ENCODE data around the gene RPL18A.
A peak's percentile ranks its signal among the peaks of the same experiment; 100 is the strongest.

The RPL18A gene

DNA sequence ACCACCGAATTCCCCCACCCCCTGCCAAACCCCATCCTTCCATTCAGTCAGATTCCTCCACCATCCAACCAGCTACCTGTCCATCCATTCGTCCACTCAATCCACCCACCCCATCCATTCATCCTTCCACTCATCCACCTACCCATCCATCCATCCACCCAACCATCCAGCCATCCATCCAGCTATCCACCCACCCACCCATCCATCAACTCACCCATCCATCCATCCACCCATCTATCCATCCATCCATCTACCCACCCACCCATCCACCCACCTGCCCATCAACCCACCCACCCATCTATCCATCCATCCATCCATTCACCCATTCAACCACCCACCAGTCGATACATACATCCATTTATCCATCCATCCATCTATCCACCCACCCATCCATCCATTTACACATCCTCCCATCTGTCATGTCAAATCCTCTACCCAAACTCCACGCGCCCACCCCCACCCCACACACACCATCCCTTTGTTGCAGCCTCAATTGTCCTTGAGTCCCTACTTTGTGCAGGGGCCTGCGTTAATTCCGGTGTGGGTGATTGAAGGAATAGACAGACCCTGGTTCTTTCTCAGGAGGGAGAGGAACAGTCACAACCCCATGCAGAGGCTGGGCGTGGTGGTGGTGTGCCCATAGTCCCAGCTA is 6.7 kb downstream of the RPL18A start:
- Histone ChIP-seq H3K36me3 (ENCODE audit: control insufficient read depth in 2 of 2, insufficient read depth in 1 of 2, low read length in 2 of 2) (peaks cover 0 to 47% of the 10 kb centered on the region in 2 experiments; a peak in 2 of 3 replicates), H3K4me3 (ENCODE audit: low read depth, low read length) (no peak overlapping the region), H3K9me3 (ENCODE audit: control insufficient read depth, insufficient read depth, low read depth, low read length) (no peaks in the 10 kb centered on the region), H3K27ac (ENCODE audit: extremely low read depth, low read depth, low read length) (no peak overlapping the region), H3K4me1 (ENCODE audit: control insufficient read depth, insufficient read depth, low read length) (no peaks in the 10 kb centered on the region)
- CTCF ChIA-PET = no interaction called here
- POLR2A ChIA-PET = interaction anchor here (0.8 to 2.9 kb wide), 3 partner anchors 36 to 78 kb away, joined by 4 to 17 read pairs (median 4); partner anchors contain the start of gene CCDC124
- TF ChIP-seq ZNF366 (tag by site-specific recombination; conservative IDR thresholded peaks at IDR 0.05) = peak; percentile 99
- 0 out of 2 replicates have a peak, but pooled peaks have one; percentile 24 for TF ChIP-seq ZNF324 (tag by site-specific recombination; IDR thresholded peaks at IDR 0.05)
- no peak for TF ChIP-seq ZNF560 (tag by site-specific recombination; IDR thresholded peaks at IDR 0.05; ENCODE audit: borderline replicate concordance)
- no peak for TF ChIP-seq ZXDB (tag by site-specific recombination; IDR thresholded peaks at IDR 0.05)
- TF ChIP-seq, protein P1, sequence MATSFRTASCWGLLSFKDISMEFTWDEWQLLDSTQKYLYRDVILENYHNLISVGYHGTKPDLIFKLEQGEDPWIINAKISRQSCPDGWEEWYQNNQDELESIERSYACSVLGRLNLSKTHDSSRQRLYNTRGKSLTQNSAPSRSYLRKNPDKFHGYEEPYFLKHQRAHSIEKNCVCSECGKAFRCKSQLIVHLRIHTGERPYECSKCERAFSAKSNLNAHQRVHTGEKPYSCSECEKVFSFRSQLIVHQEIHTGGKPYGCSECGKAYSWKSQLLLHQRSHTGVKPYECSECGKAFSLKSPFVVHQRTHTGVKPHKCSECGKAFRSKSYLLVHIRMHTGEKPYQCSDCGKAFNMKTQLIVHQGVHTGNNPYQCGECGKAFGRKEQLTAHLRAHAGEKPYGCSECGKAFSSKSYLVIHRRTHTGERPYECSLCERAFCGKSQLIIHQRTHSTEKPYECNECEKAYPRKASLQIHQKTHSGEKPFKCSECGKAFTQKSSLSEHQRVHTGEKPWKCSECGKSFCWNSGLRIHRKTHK (tag by site-specific recombination; IDR thresholded peaks at IDR 0.05) = no peak
- TF ChIP-seq ZNF423 (tag by site-specific recombination; IDR thresholded peaks at IDR 0.05) = no peak
- TF ChIP-seq, protein P2, sequence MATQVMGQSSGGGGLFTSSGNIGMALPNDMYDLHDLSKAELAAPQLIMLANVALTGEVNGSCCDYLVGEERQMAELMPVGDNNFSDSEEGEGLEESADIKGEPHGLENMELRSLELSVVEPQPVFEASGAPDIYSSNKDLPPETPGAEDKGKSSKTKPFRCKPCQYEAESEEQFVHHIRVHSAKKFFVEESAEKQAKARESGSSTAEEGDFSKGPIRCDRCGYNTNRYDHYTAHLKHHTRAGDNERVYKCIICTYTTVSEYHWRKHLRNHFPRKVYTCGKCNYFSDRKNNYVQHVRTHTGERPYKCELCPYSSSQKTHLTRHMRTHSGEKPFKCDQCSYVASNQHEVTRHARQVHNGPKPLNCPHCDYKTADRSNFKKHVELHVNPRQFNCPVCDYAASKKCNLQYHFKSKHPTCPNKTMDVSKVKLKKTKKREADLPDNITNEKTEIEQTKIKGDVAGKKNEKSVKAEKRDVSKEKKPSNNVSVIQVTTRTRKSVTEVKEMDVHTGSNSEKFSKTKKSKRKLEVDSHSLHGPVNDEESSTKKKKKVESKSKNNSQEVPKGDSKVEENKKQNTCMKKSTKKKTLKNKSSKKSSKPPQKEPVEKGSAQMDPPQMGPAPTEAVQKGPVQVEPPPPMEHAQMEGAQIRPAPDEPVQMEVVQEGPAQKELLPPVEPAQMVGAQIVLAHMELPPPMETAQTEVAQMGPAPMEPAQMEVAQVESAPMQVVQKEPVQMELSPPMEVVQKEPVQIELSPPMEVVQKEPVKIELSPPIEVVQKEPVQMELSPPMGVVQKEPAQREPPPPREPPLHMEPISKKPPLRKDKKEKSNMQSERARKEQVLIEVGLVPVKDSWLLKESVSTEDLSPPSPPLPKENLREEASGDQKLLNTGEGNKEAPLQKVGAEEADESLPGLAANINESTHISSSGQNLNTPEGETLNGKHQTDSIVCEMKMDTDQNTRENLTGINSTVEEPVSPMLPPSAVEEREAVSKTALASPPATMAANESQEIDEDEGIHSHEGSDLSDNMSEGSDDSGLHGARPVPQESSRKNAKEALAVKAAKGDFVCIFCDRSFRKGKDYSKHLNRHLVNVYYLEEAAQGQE (tag by site-specific recombination; IDR thresholded peaks at IDR 0.05) = 0 out of 2 replicates have a peak, but pooled peaks have one; percentile 16
- no peak for TF ChIP-seq ZFP41 (tag by site-specific recombination; IDR thresholded peaks at IDR 0.05; ENCODE audit: borderline replicate concordance)
- no peak for TF ChIP-seq BCL11A (tag by site-specific recombination; IDR thresholded peaks at IDR 0.05; ENCODE audit: low read depth)
- no peak for TF ChIP-seq ZNF670 (tag by site-specific recombination; IDR thresholded peaks at IDR 0.05; ENCODE audit: low read depth)
- TF ChIP-seq, protein P3, sequence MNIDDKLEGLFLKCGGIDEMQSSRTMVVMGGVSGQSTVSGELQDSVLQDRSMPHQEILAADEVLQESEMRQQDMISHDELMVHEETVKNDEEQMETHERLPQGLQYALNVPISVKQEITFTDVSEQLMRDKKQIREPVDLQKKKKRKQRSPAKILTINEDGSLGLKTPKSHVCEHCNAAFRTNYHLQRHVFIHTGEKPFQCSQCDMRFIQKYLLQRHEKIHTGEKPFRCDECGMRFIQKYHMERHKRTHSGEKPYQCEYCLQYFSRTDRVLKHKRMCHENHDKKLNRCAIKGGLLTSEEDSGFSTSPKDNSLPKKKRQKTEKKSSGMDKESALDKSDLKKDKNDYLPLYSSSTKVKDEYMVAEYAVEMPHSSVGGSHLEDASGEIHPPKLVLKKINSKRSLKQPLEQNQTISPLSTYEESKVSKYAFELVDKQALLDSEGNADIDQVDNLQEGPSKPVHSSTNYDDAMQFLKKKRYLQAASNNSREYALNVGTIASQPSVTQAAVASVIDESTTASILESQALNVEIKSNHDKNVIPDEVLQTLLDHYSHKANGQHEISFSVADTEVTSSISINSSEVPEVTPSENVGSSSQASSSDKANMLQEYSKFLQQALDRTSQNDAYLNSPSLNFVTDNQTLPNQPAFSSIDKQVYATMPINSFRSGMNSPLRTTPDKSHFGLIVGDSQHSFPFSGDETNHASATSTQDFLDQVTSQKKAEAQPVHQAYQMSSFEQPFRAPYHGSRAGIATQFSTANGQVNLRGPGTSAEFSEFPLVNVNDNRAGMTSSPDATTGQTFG (tag by site-specific recombination; IDR thresholded peaks at IDR 0.05; ENCODE audit: borderline replicate concordance) = no peak
- no peak for TF ChIP-seq FEZF1 (tag by site-specific recombination; IDR thresholded peaks at IDR 0.05)
- no peak for TF ChIP-seq ZNF416 (tag by site-specific recombination; IDR thresholded peaks at IDR 0.05)
- TF ChIP-seq ZBTB7A (tag by site-specific recombination; IDR thresholded peaks at IDR 0.05; ENCODE audit: low read depth) = no peak
- TF ChIP-seq GFI1B (tag by site-specific recombination; IDR thresholded peaks at IDR 0.05) = no peak
- no peak for TF ChIP-seq ZNF239 (tag by site-specific recombination; IDR thresholded peaks at IDR 0.05)
- peak; percentile 98 for TF ChIP-seq ZFHX2 (tag by site-specific recombination; conservative IDR thresholded peaks at IDR 0.05)
- TF ChIP-seq, protein P4, sequence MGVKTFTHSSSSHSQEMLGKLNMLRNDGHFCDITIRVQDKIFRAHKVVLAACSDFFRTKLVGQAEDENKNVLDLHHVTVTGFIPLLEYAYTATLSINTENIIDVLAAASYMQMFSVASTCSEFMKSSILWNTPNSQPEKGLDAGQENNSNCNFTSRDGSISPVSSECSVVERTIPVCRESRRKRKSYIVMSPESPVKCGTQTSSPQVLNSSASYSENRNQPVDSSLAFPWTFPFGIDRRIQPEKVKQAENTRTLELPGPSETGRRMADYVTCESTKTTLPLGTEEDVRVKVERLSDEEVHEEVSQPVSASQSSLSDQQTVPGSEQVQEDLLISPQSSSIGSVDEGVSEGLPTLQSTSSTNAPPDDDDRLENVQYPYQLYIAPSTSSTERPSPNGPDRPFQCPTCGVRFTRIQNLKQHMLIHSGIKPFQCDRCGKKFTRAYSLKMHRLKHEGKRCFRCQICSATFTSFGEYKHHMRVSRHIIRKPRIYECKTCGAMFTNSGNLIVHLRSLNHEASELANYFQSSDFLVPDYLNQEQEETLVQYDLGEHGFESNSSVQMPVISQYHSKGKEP (tag by site-specific recombination; IDR thresholded peaks at IDR 0.05) = no peak
- TF ChIP-seq ZNF558 (tag by site-specific recombination; IDR thresholded peaks at IDR 0.05) = no peak
- 0 out of 2 replicates have a peak, but pooled peaks have one; percentile 59 for TF ChIP-seq GLI4 (tag by site-specific recombination; IDR thresholded peaks at IDR 0.05)
- no peak for TF ChIP-seq ZNF768 (tag by site-specific recombination; IDR thresholded peaks at IDR 0.05)
- TF ChIP-seq, protein P5, sequence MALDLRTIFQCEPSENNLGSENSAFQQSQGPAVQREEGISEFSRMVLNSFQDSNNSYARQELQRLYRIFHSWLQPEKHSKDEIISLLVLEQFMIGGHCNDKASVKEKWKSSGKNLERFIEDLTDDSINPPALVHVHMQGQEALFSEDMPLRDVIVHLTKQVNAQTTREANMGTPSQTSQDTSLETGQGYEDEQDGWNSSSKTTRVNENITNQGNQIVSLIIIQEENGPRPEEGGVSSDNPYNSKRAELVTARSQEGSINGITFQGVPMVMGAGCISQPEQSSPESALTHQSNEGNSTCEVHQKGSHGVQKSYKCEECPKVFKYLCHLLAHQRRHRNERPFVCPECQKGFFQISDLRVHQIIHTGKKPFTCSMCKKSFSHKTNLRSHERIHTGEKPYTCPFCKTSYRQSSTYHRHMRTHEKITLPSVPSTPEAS (tag by site-specific recombination; IDR thresholded peaks at IDR 0.05) = no peak
- TF ChIP-seq OVOL3 (tag by site-specific recombination; IDR thresholded peaks at IDR 0.05) = no peak
- TF ChIP-seq, protein P6, sequence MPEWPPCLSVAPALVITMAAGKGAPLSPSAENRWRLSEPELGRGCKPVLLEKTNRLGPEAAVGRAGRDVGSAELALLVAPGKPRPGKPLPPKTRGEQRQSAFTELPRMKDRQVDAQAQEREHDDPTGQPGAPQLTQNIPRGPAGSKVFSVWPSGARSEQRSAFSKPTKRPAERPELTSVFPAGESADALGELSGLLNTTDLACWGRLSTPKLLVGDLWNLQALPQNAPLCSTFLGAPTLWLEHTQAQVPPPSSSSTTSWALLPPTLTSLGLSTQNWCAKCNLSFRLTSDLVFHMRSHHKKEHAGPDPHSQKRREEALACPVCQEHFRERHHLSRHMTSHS (tag by site-specific recombination; IDR thresholded peaks at IDR 0.05) = 0 out of 2 replicates have a peak, but pooled peaks have one; percentile 45
- TF ChIP-seq ZNF341 (tag by site-specific recombination; IDR thresholded peaks at IDR 0.05; ENCODE audit: low read depth) = no peak
- TF ChIP-seq ZNF571 (tag by site-specific recombination; IDR thresholded peaks at IDR 0.05) = no peak
- no peak for TF ChIP-seq ZNF221 (tag by site-specific recombination; IDR thresholded peaks at IDR 0.05; ENCODE audit: borderline replicate concordance)

All from HEK293 (cell line).